ENCODE measurements around the gene XPR1.

GRCh38 chr1:180886338-180886737, 254.5 kb downstream of the XPR1 start:
- no peak for TF ChIP-seq CTCF (IDR thresholded peaks at IDR 0.05)
- no peak for TF ChIP-seq POLR2A (IDR thresholded peaks at IDR 0.05)
- TF ChIP-seq EP300 (IDR thresholded peaks at IDR 0.05), result no peak
- no peak for TF ChIP-seq POLR2AphosphoS5 (IDR thresholded peaks at IDR 0.05)

Data from gastroesophageal sphincter (tissue), 3 donors.